Measurements from ENCODE around the gene SERPINH1. TPM values are rescaled to one million over a fixed set of nuclear protein-coding genes. Genes with fewer than 3 reads are reported as not detected.

Gene SERPINH1
- total and polyA plus RNA-seq, 2 of the 13 experiments (the other 11 are each of a cell fraction or from before 2014, with no cell fraction given), result 83.6 to 83.8 TPM

- no peak for TF ChIP-seq ZKSCAN5 (CRISPR knock-in tag; IDR thresholded peaks at IDR 0.05)
- peak; percentile 39; the same call in 1 of the 2 replicates for TF ChIP-seq ZNF775 (CRISPR knock-in tag; IDR thresholded peaks at IDR 0.05; ENCODE audit: borderline replicate concordance)
- peak; percentile 80 for TF ChIP-seq SPEN (CRISPR knock-in tag; IDR thresholded peaks at IDR 0.05; ENCODE audit: low read depth)
- TF ChIP-seq BCL6 (CRISPR knock-in tag; IDR thresholded peaks at IDR 0.05), result 0 out of 2 replicates have a peak, but pooled peaks have one; percentile 56
- TF ChIP-seq ZNF772 (CRISPR knock-in tag; IDR thresholded peaks at IDR 0.05), result peak; percentile 83
- 0 out of 2 replicates have a peak, but pooled peaks have one; percentile 33 for TF ChIP-seq EED (CRISPR knock-in tag; IDR thresholded peaks at IDR 0.05)
- 0 out of 2 replicates have a peak, but pooled peaks have one; percentile 64 for TF ChIP-seq ZNF619 (CRISPR knock-in tag; IDR thresholded peaks at IDR 0.05)
- 0 out of 2 replicates have a peak, but pooled peaks have one; percentile 15 for TF ChIP-seq TFDP2 (CRISPR knock-in tag; IDR thresholded peaks at IDR 0.05)
- TF ChIP-seq ZNF572 (CRISPR knock-in tag; IDR thresholded peaks at IDR 0.05), result no peak
- 0 out of 2 replicates have a peak, but pooled peaks have one; percentile 70 for TF ChIP-seq ZNF138 (CRISPR knock-in tag; IDR thresholded peaks at IDR 0.05; ENCODE audit: low read depth)
- TF ChIP-seq YEATS2 (CRISPR knock-in tag; IDR thresholded peaks at IDR 0.05; ENCODE audit: borderline replicate concordance), result peak; percentile 63; the same call in 1 of the 2 replicates
- TF ChIP-seq ZMYM3 (CRISPR knock-in tag; IDR thresholded peaks at IDR 0.05), result peak; percentile 83
- peak in 1 of 2 experiments; percentile 81; a peak in 2 of 4 replicates for TF ChIP-seq EP300 (IDR thresholded peaks at IDR 0.05; ENCODE audit: low read depth in 2 of 2, low read length in 2 of 2)
- TF ChIP-seq EP300 (CRISPR knock-in tag; IDR thresholded peaks at IDR 0.05; ENCODE audit: borderline replicate concordance), result peak; percentile 83; the same call in 1 of the 2 replicates
- peak; percentile 34 for TF ChIP-seq YY1 (IDR thresholded peaks at IDR 0.05; ENCODE audit: insufficient read depth, insufficient replicate concordance, low read depth, low read length)
- no peak for TF ChIP-seq SCMH1 (CRISPR knock-in tag; IDR thresholded peaks at IDR 0.05; ENCODE audit: borderline replicate concordance)
- TF ChIP-seq SKI (IDR thresholded peaks at IDR 0.05; ENCODE audit: partially characterized antibody), result peak; percentile 61
- no peak; the same call in 1 of the 2 replicates for TF ChIP-seq MAZ (IDR thresholded peaks at IDR 0.05; ENCODE audit: borderline replicate concordance, low read depth, low read length)
- peak; percentile 75; the same call in 1 of the 2 replicates for TF ChIP-seq MAZ (CRISPR knock-in tag; IDR thresholded peaks at IDR 0.05; ENCODE audit: low read depth)
- TF ChIP-seq RERE (CRISPR knock-in tag; IDR thresholded peaks at IDR 0.05; ENCODE audit: low read depth), result 0 out of 2 replicates have a peak, but pooled peaks have one; percentile 41
- TF ChIP-seq MIXL1 (CRISPR knock-in tag; IDR thresholded peaks at IDR 0.05), result peak; percentile 54; the same call in 1 of the 2 replicates
- no peak for TF ChIP-seq GPN1 (CRISPR knock-in tag; IDR thresholded peaks at IDR 0.05; ENCODE audit: borderline replicate concordance)
Observed at GRCh38 chr11:75523811-75524664, 38.0 kb upstream of the SERPINH1 start (continued).

Data from HepG2 (cell line).